Measurements from ENCODE around the gene PHYKPL. TPM values are rescaled to one million over a fixed set of nuclear protein-coding genes. Genes with fewer than 3 reads are reported as not detected.

The PHYKPL gene
- total RNA-seq, 2 donors from 2014 or later: 78.3 to 94.8 TPM

DNA sequence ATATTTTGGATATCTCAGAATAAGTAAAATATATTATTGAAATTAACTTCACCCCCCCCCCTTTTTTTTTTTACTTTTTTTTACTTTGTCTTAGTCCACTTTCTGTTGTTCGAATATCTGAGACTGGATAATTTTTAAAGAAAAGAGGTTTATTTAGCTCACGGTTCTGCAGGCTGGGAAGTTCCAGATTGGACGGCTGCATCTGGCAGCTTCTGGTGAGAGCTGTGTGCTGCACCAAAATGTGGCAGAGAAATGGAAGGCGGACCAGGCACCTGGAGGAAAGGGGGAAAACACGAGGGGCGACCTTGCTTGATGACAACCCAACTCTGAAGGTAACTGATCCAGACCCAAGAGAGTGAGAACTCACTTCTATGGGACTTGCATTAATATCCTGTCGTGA, 39.8 kb downstream of the PHYKPL start:
- no peaks in the 10 kb centered on the region for H3K27me3 ChIP-seq (replicated peaks; ENCODE audit: insufficient read depth)
- H3K9me3 ChIP-seq: no peaks in the 10 kb centered on the region
- TF ChIP-seq CTCF (IDR thresholded peaks at IDR 0.05): no peak

GRCh38 chr5:178192244-178192643, 40.4 kb downstream of the PHYKPL start:
- Histone ChIP-seq H3K27me3 (replicated peaks; ENCODE audit: insufficient read depth) (no peaks in the 10 kb centered on the region), H3K27ac (no peak overlapping the region), H3K9me3 (no peaks in the 10 kb centered on the region), H3K4me1 (ENCODE audit: control insufficient read depth in 1 of 2, low read depth in 2 of 2) (no peaks in the 10 kb centered on the region), H3K36me3 (no peaks in the 10 kb centered on the region), H3K4me3 (no peak overlapping the region)
- ATAC-seq (ENCODE audit: insufficient number of reproducible peaks, low FRiP score, low read depth) (no peak), DNase-seq (ENCODE audit: low spot score) (no peak)
- TF ChIP-seq CTCF (IDR thresholded peaks at IDR 0.05): no peak

More for the DNA sequence above, 39.8 kb downstream of the PHYKPL start:
- Histone ChIP-seq H3K4me1 (ENCODE audit: control insufficient read depth in 1 of 2, low read depth in 2 of 2) (no peaks in the 10 kb centered on the region), H3K36me3 (no peaks in the 10 kb centered on the region), H3K27ac (no peak overlapping the region), H3K4me3 (no peak overlapping the region)
- ATAC-seq (ENCODE audit: insufficient number of reproducible peaks, low FRiP score, low read depth) (no peak), DNase-seq (ENCODE audit: low spot score) (no peak)

GRCh38 chr5:178191661-178192060, 40.9 kb downstream of the PHYKPL start:
- H3K4me1 ChIP-seq (ENCODE audit: control insufficient read depth in 1 of 2, low read depth in 2 of 2): no peaks in the 10 kb centered on the region
- no peak for TF ChIP-seq CTCF (IDR thresholded peaks at IDR 0.05)
- H3K27ac ChIP-seq: no peak overlapping the region
- DNase-seq (ENCODE audit: low spot score) (no peak), ATAC-seq (ENCODE audit: insufficient number of reproducible peaks, low FRiP score, low read depth) (no peak)
- H3K36me3 ChIP-seq: no peaks in the 10 kb centered on the region
- H3K9me3 ChIP-seq: no peaks in the 10 kb centered on the region
- H3K4me3 ChIP-seq: no peak overlapping the region
- no peaks in the 10 kb centered on the region for H3K27me3 ChIP-seq (replicated peaks; ENCODE audit: insufficient read depth)

GRCh38 chr5:178189433-178189832, 43.2 kb downstream of the PHYKPL start:
- no peak for TF ChIP-seq CTCF (IDR thresholded peaks at IDR 0.05)
- ATAC-seq (ENCODE audit: insufficient number of reproducible peaks, low FRiP score, low read depth) (no peak), DNase-seq (ENCODE audit: low spot score) (no peak)
- Histone ChIP-seq H3K4me3 (no peak overlapping the region), H3K36me3 (no peaks in the 10 kb centered on the region), H3K27ac (no peak overlapping the region), H3K4me1 (ENCODE audit: control insufficient read depth in 1 of 2, low read depth in 2 of 2) (no peaks in the 10 kb centered on the region), H3K27me3 (replicated peaks; ENCODE audit: insufficient read depth) (no peaks in the 10 kb centered on the region), H3K9me3 (no peaks in the 10 kb centered on the region)

GRCh38 chr5:178187014-178187413, 45.6 kb downstream of the PHYKPL start, which contains the start of gene GMCL2:
GMCL2 (minus strand) TSS chr5:178187371; CDS start chr5:178187299, 72 bp downstream.
- DNase-seq (ENCODE audit: low spot score): no peak
- Histone ChIP-seq H3K9me3 (no peaks in the 10 kb centered on the region), H3K27ac (no peak within 1 kb of the TSS), H3K4me3 (no peak within 1 kb of the TSS), H3K27me3 (replicated peaks; ENCODE audit: insufficient read depth) (no peaks in the 10 kb centered on the region), H3K4me1 (ENCODE audit: control insufficient read depth in 1 of 2, low read depth in 2 of 2) (no peaks in the 10 kb centered on the region), H3K36me3 (no peaks in the 10 kb centered on the region)
- no peak for TF ChIP-seq CTCF (IDR thresholded peaks at IDR 0.05)
- ATAC-seq (ENCODE audit: insufficient number of reproducible peaks, low FRiP score, low read depth): no peak

All from thoracic aorta (tissue), 2 donors.